Prostate gland (tissue), 2 donors: ENCODE data around the gene BMP7. TPM values are rescaled to one million over a fixed set of nuclear protein-coding genes. Genes with fewer than 3 reads are reported as not detected.

Source experiments
- DNase-seq: peaks from one replicate; pipeline ENCODE4 v3.0.0-alpha.2; 2019; ENCODE audit warnings: low spot score
- H3K27ac ChIP-seq, 2 donors: fragments of 200-600 bp; sonication (generic); 2 replicates each; pipeline ENCODE4 v1.5.1; 2017 to 2019
- H3K27me3 ChIP-seq: fragments of 200-600 bp; sonication (generic); replicated peaks from 2 replicates; pipeline ENCODE4 v1.5.1; 2019; ENCODE audit not compliant: insufficient read depth
- H3K36me3 ChIP-seq, 2 donors: fragments of 200-600 bp; sonication (generic); 1 replicate in 1 of 2; 2 replicates in 1 of 2; pipeline versions ENCODE4 v1.5.1 to v1.8.1; 2017 to 2019
- H3K4me1 ChIP-seq: fragments of 200-600 bp; sonication (generic); replicated peaks from 2 replicates; pipeline ENCODE4 v1.5.1; 2019
- H3K4me3 ChIP-seq, 2 donors: fragments of 200-600 bp; sonication (generic); 2 replicates each; pipeline ENCODE4 v1.5.1; 2017 to 2019
- H3K9me3 ChIP-seq: fragments of 200-600 bp; sonication (generic); 2 replicates; pipeline ENCODE4 v1.5.1; 2017
- POLR2A ChIP-seq: fragments of 450-650 bp; IDR thresholded peaks from one replicate; pipeline ENCODE4 v1.6.1; 2016; ENCODE audit warnings: antibody characterized with exemption, mild to moderate bottlenecking
- POLR2AphosphoS5 ChIP-seq: sonication (generic); formaldehyde crosslinking; IDR thresholded peaks from one replicate; pipeline ENCODE4 v1.6.1; 2017; ENCODE audit warnings: antibody characterized with exemption
- WGBS: methylation state at CpG from one replicate; pipeline ENCODE4 v1.1.5; 2018; 5-methylcytosine and 5-hydroxymethylcytosine counted together
- intact Hi-C: fragments of 100-400 bp; cut with DNase I; formaldehyde crosslinking; loops from one replicate; pipeline ENCODE4 v1.14.2; 2022
- total RNA-seq, 2 donors: library from RNA; depleted of rRNA; stranded (reverse); fragments of >200 nt; gene quantifications; one replicate each; pipeline ENCODE4 v1.1.0, GENCODE V29; 2016
- TF ChIP-seq, protein P1 (sequence below), 4 experiments: fragments of 200-600 bp in 2 of 4; fragments of 450-650 bp in 2 of 4; sonication (generic) in 2 of 4; IDR thresholded peaks; 1 replicate in 3 of 4; 2 replicates in 1 of 4; pipeline ENCODE4 v1.5.1; 2016 to 2019; ENCODE audit warnings: antibody characterized with exemption in 4 of 4, mild to moderate bottlenecking in 2 of 4, moderate library complexity in 2 of 4

The BMP7 gene
- total RNA-seq, 2 donors from 2014 or later = 10.5 to 16.8 TPM

DNA sequence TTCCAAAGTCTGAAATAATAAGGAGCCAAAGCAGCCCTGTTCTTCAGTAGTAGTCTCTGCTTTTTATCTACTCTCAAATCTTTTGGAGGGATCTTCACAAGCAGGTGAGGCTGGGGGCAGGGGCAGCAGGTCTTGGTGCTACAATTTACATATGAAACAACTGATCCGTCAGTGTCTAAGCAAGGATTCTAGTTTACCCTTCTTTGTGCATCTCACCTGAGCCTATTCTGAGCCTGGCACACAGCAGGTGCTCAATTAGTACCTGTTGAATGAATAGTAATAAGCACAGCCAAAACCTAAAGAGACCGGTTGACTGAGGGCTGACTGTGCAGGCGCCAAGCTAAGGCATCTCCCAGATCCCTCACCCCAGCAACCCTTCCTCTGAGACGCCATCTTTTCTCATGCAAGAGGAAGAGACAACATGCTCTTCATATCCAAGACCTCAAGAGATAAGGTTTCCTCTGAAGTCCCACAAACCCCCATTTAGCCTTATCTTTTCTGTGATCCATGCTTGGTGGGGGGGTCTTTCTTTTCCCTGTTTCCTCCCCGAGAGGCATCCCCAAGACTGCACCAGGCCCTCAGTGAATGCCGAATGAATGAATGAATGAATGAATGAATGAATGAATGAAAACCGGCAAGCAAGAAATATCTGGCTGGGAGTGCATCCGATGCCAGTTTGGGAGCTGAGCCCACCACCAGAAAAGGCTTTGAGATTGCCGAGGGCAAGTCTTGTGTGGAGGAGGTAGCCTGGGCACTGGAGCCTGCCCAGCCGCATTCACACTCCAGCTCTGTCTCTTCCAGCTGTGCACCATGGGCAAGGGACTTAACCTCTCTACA, 2.9 kb upstream of the BMP7 start:
- TF ChIP-seq POLR2A = no peak
- TF ChIP-seq POLR2AphosphoS5 = no peak
- TF ChIP-seq, protein P1, sequence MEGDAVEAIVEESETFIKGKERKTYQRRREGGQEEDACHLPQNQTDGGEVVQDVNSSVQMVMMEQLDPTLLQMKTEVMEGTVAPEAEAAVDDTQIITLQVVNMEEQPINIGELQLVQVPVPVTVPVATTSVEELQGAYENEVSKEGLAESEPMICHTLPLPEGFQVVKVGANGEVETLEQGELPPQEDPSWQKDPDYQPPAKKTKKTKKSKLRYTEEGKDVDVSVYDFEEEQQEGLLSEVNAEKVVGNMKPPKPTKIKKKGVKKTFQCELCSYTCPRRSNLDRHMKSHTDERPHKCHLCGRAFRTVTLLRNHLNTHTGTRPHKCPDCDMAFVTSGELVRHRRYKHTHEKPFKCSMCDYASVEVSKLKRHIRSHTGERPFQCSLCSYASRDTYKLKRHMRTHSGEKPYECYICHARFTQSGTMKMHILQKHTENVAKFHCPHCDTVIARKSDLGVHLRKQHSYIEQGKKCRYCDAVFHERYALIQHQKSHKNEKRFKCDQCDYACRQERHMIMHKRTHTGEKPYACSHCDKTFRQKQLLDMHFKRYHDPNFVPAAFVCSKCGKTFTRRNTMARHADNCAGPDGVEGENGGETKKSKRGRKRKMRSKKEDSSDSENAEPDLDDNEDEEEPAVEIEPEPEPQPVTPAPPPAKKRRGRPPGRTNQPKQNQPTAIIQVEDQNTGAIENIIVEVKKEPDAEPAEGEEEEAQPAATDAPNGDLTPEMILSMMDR (IDR thresholded peaks at IDR 0.05) = no peak
- Histone ChIP-seq H3K36me3 (no peaks in the 10 kb centered on the region), H3K4me3 (no peak overlapping the region), H3K9me3 (no peaks in the 10 kb centered on the region), H3K27ac (no peak overlapping the region), H3K4me1 (peaks cover 7% of the 10 kb centered on the region), H3K27me3 (no peaks in the 10 kb centered on the region)
- intact Hi-C loops = no loop called here
- no peak for DNase-seq
- WGBS = 83% methylated on average over 10 of the region's 10 CpGs

DNA sequence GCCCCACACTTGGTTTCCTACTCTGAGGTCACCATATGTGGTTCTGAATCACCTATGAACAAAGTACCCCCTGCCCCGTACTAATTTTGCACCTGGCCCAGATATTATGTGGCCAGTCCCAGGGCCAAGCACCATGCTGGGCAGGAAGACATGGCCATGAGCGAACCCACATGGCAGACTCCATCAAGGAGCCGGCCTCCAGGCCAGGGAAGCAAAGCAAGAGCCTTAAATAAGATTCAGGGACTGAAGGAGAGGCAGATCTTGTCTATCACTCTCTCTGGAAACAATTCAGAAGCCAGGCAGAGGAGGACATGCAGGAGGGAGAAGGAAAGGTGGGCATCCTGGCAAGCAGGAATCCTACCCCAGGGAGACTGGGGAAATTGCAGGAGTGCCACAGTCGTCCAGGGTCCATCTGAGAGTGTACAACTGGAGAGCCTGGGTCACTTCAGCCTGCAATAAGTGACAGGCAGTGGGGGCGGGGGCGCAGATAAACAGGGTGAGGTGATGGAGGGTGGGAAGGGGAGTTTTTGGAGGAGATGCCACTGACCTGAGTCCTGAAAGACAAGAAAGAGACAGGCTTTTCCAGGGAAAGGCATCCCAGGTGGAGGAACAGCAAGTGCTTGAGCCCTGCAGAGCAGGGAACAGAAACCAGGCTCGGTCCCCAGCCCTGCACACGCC, 2.1 kb upstream of the BMP7 start:
- H3K27ac ChIP-seq = no peak overlapping the region
- H3K9me3 ChIP-seq = no peaks in the 10 kb centered on the region
- DNase-seq = no peak
- intact Hi-C loops = no loop called here
- peaks cover 12% of the 10 kb centered on the region for H3K4me1 ChIP-seq
- TF ChIP-seq, protein P1 (IDR thresholded peaks at IDR 0.05) = no peak
- TF ChIP-seq POLR2A (no peak), POLR2AphosphoS5 (no peak)
- WGBS = 92% methylated on average over 8 of the region's 8 CpGs
- H3K27me3 ChIP-seq = no peaks in the 10 kb centered on the region
- no peaks in the 10 kb centered on the region for H3K36me3 ChIP-seq
- no peak overlapping the region for H3K4me3 ChIP-seq

DNA sequence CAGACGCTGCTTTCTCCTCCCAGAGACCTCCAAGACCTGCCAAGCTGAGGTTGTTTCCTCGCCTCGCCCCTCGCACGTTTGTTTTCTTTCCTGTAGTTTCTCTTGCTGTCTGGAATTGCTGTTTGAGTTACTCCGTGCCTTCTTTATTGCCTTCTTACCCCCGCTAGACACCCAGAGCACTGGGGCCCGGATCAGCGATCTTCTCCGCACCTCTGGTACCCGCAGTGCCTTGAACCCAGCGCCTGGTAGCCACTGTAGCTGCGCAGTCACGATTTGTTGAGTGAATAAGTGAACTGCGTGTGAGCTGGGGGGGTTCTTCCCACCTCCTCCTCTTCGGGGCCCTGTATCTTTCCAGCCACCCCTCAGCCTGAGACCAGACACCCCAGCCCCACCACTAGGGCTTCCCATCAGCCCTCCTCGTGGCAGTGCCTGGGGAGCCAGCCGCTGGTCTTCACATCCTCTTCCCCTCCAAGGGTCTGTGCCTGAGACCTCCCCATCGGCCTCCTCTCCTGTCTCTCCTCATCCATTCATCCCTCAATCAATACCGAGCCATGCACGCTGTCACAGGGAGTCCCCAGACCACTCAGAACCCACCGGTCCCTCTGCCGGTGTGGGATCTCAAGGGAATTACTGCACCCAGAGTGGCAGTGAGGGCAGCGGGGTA, 849 bp upstream of the BMP7 start:
- TF ChIP-seq, protein P1 (IDR thresholded peaks at IDR 0.05) = no peak
- TF ChIP-seq POLR2A (no peak), POLR2AphosphoS5 (no peak)
- 59% methylated on average over 24 of the region's 24 CpGs for WGBS
- no peak for DNase-seq
- intact Hi-C loops = no loop called here
- Histone ChIP-seq H3K27me3 (no peaks in the 10 kb centered on the region), H3K27ac (no peak overlapping the region), H3K4me1 (peaks cover 12% of the 10 kb centered on the region), H3K36me3 (no peaks in the 10 kb centered on the region), H3K9me3 (no peaks in the 10 kb centered on the region), H3K4me3 (no peak overlapping the region)

DNA sequence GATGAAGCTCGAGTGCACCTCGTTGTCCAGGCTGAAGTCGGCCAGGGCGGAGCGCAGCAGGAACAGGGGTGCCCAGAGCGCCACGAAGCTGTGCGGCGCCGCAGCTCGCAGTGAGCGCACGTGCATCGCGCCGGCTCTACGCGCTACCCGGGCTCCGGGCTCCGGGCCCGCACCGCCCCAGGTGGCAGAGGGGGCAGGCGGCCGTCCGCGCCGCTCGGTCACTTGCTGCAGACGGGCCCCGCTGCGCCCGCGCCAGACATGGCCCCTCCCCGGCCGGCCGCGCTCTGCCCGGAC, 497 bp downstream of the BMP7 start:
- Histone ChIP-seq H3K27me3 (no peaks in the 10 kb centered on the region), H3K27ac (peak overlapping the region in 1 of 2 donors; percentile 46), H3K4me1 (peaks cover 12% of the 10 kb centered on the region), H3K9me3 (no peaks in the 10 kb centered on the region), H3K4me3 (peak overlapping the region; percentile 35 to 43), H3K36me3 (no peaks in the 10 kb centered on the region)
- intact Hi-C loops = no loop called here
- TF ChIP-seq POLR2AphosphoS5 (no peak), POLR2A (no peak)
- TF ChIP-seq, protein P1 (IDR thresholded peaks at IDR 0.05) = no peak
- 3% methylated on average over 7 of the region's 39 CpGs for WGBS
- DNase-seq = no peak
